Activated naive CD8-positive, alpha-beta T cell (primary cell): ENCODE data around the gene AMMECR1.
A peak's percentile ranks its signal among the peaks of the same experiment; 100 is the strongest.
"Not testable (repeated sequence)": the region's sequence is repeated elsewhere in the genome, so short reads cannot be mapped to it uniquely, and the experiment has no call there.

Experiments used
- H3K27ac Mint-ChIP-seq: one replicate; pipeline ENCODE4 v1.8.0; 2021; ENCODE audit warnings: mixed read lengths
- H3K27me3 Mint-ChIP-seq: one replicate; pipeline ENCODE4 v1.8.0; 2021; ENCODE audit warnings: mixed read lengths
- H3K36me3 Mint-ChIP-seq: one replicate; pipeline ENCODE4 v1.8.0; 2021; ENCODE audit warnings: mixed read lengths
- H3K4me1 Mint-ChIP-seq: one replicate; pipeline ENCODE4 v1.8.0; 2021; ENCODE audit warnings: low read depth, mixed read lengths
- H3K4me3 Mint-ChIP-seq: one replicate; pipeline ENCODE4 v1.8.0; 2021; ENCODE audit warnings: mild to moderate bottlenecking, mixed read lengths
- H3K9me3 Mint-ChIP-seq: one replicate; pipeline ENCODE4 v1.8.0; 2021; ENCODE audit warnings: low read depth, mixed read lengths

The AMMECR1 gene

DNA sequence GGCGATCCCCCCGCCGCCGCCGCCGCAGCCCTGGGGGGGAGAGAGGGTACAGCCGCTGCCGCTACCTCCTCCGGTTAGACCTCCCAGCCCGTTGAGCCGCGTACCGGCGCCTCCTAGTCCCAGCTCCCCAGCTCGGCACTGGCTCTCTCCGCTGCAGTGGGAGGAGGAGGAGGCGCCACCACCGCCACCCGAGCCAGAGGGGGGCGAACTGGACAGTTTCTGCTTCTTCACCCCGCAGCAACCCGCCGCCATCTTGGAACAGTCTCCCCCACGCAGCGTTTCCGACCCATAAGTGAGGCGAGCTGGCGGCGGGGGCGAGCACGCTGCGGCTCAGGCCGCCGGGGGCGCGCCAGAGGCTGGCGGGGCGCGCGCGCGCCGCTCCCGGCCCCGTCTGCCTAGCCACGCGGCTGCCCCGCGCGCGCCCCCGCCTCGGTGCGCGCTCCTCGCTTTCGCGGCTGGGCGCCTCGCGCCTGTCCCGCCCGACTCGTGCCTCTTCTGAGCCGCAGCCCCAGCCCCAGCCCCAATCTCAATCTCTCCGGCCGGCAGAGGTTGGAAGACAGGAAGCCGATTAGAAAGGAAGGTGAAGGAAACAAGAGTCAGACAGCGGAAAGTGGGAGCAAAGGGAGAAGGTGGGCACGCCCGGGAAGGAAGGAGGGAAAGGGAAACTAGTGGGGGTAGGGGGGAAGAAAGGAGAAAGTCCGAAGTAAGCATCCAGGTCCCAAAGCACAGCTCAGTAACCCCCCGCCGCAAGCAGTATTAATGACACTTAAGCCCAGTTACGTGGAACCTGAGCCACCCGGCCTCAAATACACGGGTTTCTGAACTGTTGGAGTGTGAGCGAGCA is at the start of gene AMMECR1:
TSS of gene AMMECR1 (minus strand) at position 266 of the 844 bp plus-strand sequence. CDS start at position 252, 14 bp downstream.
- peaks cover 27% of the 10 kb centered on the region for H3K4me1 Mint-ChIP-seq
- peak within 1 kb of the TSS; percentile 93 for H3K4me3 Mint-ChIP-seq
- no peaks in the 10 kb centered on the region for H3K9me3 Mint-ChIP-seq
- H3K36me3 Mint-ChIP-seq = no peaks in the 10 kb centered on the region
- peak within 1 kb of the TSS; percentile 95 for H3K27ac Mint-ChIP-seq
- no peaks in the 10 kb centered on the region for H3K27me3 Mint-ChIP-seq

DNA sequence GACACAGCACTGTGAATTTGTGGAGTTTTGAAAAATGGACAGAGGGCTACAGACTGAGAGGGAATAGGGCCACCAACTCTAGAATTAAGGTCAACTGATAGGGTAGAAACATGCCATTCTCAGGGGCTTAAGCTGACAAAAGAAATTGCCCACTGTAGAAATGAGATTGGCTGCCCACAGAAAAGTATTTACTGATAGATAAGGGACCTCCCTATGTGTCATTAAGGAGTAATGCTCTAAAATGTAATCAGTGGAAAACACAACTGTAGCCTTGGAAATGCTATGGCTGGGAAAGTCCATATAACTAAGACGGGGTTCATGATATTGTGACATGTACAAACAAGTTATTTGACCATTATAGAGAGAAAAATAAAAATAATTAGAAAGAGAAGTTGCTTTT is 45.4 kb upstream of the AMMECR1 start:
- Mint-ChIP-seq H3K4me3 (no peak overlapping the region), H3K27ac (no peak overlapping the region), H3K4me1 (no peaks in the 10 kb centered on the region), H3K36me3 (no peaks in the 10 kb centered on the region), H3K27me3 (no peaks in the 10 kb centered on the region), H3K9me3 (no peaks in the 10 kb centered on the region)

DNA sequence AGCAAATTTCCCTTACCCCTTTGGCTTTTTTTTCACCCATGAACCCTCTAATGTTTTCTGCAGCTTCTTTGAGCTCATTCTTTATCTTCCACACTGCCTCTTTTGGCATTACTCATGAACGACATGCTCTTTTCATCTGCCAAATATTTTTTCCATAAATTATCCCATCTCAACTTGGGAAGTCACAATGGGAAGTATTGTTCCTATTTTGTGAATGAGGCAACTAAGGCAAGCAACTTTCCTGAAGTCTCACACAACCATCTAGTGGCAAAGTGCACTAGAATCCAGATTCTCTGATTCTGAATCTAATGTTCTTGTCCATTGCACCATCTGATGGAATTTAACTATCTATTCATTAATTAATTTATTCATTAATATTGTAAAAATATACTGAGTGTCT is 41.4 kb upstream of the AMMECR1 start:
- Mint-ChIP-seq H3K4me3 (no peak overlapping the region), H3K27ac (no peak overlapping the region), H3K36me3 (no peaks in the 10 kb centered on the region), H3K4me1 (no peaks in the 10 kb centered on the region), H3K9me3 (peaks cover 5% of the 10 kb centered on the region), H3K27me3 (no peaks in the 10 kb centered on the region)

DNA sequence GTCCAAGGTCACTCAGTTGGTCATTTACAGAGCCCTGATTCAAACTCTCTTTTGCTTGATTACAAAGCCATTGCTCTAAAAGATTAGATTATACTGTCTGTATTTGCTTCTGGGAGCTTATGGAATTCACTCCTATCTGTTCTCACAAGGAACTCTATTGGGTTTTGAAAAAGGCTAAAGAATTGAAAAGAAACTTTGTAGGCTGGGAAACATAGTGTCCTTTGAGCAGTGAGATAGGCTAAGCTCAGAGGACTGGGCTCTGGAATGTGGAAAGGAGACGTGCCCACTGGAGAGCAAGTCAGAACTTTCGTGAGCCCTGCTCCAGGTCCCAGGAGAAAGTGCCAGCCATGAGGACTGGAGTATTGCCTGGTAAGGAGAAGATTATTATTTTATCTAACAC is 40.7 kb upstream of the AMMECR1 start, which contains the start of gene RTL9:
TSS of gene RTL9 (plus strand) at position 301 of the 400 bp plus-strand sequence. CDS start 91,770 bp downstream, outside the sequence.
- H3K4me3 Mint-ChIP-seq = no peak within 1 kb of the TSS
- peaks cover 5% of the 10 kb centered on the region for H3K9me3 Mint-ChIP-seq
- H3K27ac Mint-ChIP-seq = no peak within 1 kb of the TSS
- no peaks in the 10 kb centered on the region for H3K36me3 Mint-ChIP-seq
- H3K27me3 Mint-ChIP-seq = no peaks in the 10 kb centered on the region
- H3K4me1 Mint-ChIP-seq = no peaks in the 10 kb centered on the region

DNA sequence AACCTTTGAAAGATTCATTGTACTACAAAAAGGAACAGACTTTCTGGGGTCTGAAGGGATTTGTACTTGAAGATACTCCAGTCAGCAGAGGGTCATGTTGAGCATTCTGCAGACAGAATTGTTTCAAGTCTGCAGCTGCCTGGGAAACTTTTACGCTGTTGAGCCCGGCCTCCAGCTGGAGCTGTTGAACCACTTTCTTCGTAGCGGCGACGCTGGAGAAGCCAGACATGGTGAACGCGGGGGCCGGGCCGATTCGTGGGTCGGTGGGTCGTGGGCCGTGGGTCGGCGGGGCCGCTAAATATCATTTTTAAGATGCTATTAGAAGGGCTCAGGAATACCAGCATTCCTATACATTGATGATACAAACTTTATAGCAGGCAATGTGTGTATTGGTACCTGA is 28.8 kb upstream of the AMMECR1 start:
- Mint-ChIP-seq H3K36me3 (no peaks in the 10 kb centered on the region), H3K9me3 (no peaks in the 10 kb centered on the region), H3K4me1 (no peaks in the 10 kb centered on the region), H3K4me3 (no peak overlapping the region), H3K27me3 (no peaks in the 10 kb centered on the region), H3K27ac (no peak overlapping the region)

DNA sequence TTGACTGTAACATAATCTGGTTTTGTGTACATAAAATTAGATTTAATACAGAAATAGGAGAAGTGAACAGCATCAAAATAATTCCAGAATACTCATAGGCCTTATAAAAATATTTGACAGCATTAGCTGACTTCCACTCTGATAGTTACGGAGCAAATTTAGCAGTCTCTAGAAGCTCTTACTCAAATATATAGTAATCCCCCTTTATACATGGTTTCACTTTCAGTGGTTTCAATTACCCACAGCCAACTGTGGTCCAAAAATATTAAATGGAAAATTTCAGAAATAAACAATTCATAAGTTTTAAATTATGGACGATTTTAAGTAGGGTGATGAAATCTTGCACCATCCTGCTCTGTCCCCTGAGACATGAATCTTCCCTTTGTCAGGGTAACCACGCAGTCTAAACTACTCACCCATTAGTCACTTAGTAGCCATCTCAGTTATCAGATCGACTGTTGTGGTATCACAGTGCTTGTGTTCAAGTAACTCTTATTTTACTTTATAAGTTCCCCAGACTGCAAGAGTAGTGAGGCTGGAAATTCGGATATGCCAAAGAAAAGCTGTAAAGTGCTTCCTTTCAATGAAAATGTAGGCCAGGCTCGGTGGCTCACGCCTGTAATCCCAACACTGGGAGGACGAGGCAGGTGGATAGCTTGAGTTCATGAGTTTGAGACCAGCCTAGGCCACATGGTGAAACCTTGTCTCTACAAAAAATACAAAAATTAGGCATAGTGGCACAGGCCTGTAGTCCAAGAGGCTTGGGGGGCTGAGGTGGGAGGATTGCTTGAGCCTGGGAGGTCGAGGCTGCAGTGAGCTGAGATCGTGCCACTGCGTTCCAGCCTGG is 23.5 kb upstream of the AMMECR1 start:
- peaks cover 3% of the 10 kb centered on the region for H3K4me1 Mint-ChIP-seq
- no peak overlapping the region for H3K4me3 Mint-ChIP-seq
- H3K27me3 Mint-ChIP-seq = no peaks in the 10 kb centered on the region
- no peak overlapping the region for H3K27ac Mint-ChIP-seq
- no peaks in the 10 kb centered on the region for H3K36me3 Mint-ChIP-seq
- no peaks in the 10 kb centered on the region for H3K9me3 Mint-ChIP-seq

DNA sequence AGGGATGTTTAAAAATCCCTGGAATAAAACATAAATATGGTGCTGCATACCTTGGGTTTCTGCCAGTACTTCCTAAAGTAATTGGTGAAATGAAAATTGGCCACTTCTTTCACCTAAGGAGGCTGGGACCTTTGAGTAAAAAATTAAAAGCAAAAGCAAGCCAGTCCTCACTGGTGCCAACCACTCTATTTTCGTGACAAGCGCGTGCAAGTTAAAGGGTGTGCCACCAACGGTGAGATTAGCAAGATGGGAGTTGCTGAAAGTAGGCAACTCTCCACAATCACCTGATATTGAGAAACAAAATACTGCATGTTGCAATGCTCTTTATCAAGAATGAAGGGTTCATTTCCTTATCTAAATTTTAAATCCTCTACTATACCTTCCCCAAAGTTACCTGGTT is 21.1 kb upstream of the AMMECR1 start:
- Mint-ChIP-seq H3K27ac (no peak overlapping the region), H3K36me3 (no peaks in the 10 kb centered on the region), H3K4me1 (peaks cover 3% of the 10 kb centered on the region), H3K9me3 (no peaks in the 10 kb centered on the region), H3K27me3 (no peaks in the 10 kb centered on the region), H3K4me3 (no peak overlapping the region)

DNA sequence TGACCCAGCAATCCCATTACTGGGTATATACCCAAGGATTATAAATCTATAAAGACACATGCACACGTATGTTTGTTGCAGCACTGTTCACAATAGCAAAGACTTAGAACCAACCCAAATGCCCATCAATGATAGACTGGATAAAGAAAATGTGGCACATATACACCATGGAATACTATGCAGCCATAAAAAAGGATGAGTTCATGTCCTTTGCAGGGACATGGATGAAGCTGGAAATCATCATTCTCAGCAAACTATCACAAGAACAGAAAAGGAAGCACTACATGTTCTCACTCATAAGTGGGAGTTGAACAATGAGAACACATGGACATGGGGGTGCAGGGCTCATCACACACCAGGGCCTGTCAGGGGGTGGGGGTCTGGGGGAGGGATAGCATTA is 15.6 kb upstream of the AMMECR1 start:
- H3K9me3 Mint-ChIP-seq, H3K4me1 Mint-ChIP-seq, H3K27ac Mint-ChIP-seq, H3K4me3 Mint-ChIP-seq, H3K27me3 Mint-ChIP-seq, H3K36me3 Mint-ChIP-seq: not testable (repeated sequence)

DNA sequence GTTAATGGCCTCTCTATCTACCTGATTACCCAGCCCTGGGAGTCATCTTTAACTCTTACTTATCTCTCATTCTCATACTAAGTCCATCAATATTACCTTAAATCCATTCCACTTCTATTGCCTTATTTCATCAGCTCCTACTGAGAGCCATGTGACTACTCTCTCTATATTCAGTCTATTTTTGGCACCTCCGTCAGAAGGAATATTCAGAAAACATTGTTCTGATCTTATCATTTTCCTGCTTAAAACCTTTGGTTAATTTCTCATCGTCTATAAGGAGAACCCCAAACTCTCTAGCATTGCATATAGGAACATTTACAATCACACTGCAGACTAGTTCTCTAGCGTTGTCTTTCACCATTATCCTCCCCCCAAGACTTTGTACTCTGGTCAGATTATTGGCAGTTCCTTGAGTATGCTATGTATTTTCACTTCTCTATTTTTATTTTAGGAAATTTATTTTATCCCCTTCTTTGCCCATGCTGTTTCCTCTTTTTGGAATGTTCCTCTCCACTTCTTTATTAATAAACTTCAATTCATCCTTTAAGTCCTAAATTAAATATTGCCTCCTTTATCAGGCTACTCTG is 13.7 kb upstream of the AMMECR1 start:
- no peaks in the 10 kb centered on the region for H3K4me1 Mint-ChIP-seq
- H3K4me3 Mint-ChIP-seq = no peak overlapping the region
- no peak overlapping the region for H3K27ac Mint-ChIP-seq
- no peaks in the 10 kb centered on the region for H3K9me3 Mint-ChIP-seq
- H3K36me3 Mint-ChIP-seq = no peaks in the 10 kb centered on the region
- H3K27me3 Mint-ChIP-seq = no peaks in the 10 kb centered on the region

DNA sequence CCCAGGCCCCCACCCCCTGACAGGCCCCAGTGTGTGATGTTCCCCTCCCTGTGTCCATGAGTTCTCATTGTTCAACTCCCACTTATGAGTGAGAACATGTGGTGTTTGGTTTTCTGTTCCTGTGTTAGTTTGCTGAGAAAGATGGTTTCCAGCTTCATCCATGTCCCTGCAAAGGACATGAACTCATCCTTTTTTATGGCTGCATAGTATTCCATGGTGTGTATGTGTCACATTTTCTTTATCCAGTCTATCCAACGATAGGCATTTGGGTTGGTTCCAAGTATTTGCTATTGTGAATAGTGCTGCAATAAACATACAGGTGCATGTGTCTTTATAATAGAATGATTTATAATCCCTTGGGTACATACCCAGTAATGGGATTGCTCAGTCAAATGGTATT is 10.7 kb upstream of the AMMECR1 start:
- H3K27ac Mint-ChIP-seq, H3K27me3 Mint-ChIP-seq, H3K36me3 Mint-ChIP-seq, H3K4me1 Mint-ChIP-seq, H3K9me3 Mint-ChIP-seq, H3K4me3 Mint-ChIP-seq: not testable (repeated sequence)

DNA sequence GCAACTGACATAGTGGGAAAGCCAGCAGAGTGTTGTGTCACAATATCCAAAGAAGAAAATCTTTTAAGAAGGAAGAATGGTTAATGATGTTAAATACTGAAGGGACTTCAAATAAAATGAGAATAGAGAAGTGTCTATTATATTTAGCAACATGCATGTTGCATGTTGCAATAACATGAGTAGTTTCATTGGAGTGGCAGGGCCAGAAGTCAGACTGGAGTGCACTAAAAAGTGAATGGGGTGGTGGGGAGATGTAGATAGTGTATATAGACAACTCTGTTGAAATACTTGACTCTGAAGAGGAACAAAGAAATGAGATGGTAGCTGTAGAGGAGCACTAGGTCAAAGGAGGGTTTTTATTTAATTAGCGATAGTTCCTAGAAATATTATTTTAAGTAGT is 9.5 kb upstream of the AMMECR1 start:
- Mint-ChIP-seq H3K36me3 (no peaks in the 10 kb centered on the region), H3K27ac (no peak overlapping the region), H3K27me3 (no peaks in the 10 kb centered on the region), H3K9me3 (no peaks in the 10 kb centered on the region), H3K4me1 (no peaks in the 10 kb centered on the region), H3K4me3 (no peak overlapping the region)

DNA sequence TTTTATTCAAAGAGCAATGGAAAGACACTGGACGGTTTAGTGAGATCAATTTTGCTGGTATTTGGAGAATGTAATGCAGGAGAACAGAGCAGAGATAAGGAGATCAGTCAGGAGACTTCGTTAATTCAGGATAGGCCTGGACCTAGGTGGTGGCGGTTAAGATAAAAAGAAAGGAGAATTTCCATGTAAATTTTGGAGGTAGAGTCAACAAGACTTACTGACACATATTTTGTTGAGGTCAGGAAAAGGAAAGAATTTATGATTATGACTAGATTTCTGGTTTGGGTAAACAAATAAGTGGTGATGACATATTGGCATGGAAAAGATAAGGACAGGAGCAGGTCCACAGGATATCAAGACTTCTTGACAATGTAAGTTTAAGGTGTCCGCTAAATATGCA is 8.8 kb upstream of the AMMECR1 start:
- Mint-ChIP-seq H3K27ac (no peak overlapping the region), H3K4me3 (no peak overlapping the region), H3K9me3 (no peaks in the 10 kb centered on the region), H3K36me3 (no peaks in the 10 kb centered on the region), H3K4me1 (peaks cover 2% of the 10 kb centered on the region), H3K27me3 (no peaks in the 10 kb centered on the region)

DNA sequence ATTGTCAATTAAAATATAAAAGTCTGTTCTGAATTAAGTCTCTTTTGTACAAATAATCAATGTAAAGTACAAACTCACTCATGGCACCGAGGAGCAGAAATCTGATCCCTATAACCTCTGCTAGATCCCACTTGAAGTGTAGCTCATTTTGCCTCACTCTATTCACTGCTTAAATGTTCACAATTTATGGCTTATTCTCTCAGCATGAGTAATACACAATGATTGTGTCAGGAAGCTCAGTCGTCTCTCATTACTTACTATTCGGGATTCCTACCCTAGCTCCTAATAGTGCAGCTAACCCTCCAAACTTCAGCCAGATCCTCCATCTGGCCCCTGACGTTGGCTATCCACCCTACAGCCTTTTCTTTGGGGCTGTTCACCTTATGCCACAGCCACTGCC is 4.7 kb upstream of the AMMECR1 start:
- Mint-ChIP-seq H3K36me3 (no peaks in the 10 kb centered on the region), H3K4me3 (no peak overlapping the region), H3K4me1 (peaks cover 4% of the 10 kb centered on the region), H3K27ac (no peak overlapping the region), H3K27me3 (no peaks in the 10 kb centered on the region), H3K9me3 (no peaks in the 10 kb centered on the region)

DNA sequence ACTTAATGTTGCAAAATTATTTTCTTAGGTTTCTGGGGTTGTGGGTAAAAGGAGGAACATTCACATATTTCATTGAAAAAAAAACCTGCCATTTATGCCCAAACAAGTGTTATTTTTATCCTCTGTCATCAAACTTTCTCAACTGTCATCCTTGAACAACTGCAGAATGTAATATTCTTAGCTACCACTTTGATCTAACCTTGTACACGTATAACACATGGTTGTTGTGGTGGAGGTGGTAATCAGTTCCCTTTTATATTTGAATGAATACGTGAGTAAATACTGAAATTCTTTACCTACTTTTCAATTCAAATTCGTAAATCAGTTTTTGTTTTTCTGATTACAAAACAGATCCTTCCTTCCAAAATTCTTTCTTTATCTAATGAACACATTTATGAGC is 3.8 kb upstream of the AMMECR1 start:
- H3K4me3 Mint-ChIP-seq = no peak overlapping the region
- no peaks in the 10 kb centered on the region for H3K9me3 Mint-ChIP-seq
- H3K27ac Mint-ChIP-seq = no peak overlapping the region
- H3K4me1 Mint-ChIP-seq = peaks cover 4% of the 10 kb centered on the region
- H3K36me3 Mint-ChIP-seq = no peaks in the 10 kb centered on the region
- no peaks in the 10 kb centered on the region for H3K27me3 Mint-ChIP-seq

DNA sequence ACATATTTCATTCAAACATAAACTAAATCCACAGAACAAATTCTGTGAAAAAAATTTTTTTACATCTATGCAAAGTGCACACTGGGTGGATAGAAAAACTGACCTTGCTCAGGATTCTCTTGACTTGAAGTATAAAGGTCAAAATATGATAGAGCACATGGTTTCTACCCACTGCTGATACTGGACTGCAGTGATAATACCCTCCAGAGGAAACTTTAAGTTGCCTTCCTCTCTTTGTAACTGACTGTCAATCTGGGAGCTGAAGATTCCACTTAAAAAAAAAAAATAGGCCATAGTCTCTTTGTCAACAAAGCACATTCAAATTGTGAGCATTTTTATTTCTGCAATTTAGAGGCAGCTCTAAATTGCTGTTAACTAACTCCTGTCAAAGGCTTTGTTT is 3.2 kb upstream of the AMMECR1 start:
- H3K4me1 Mint-ChIP-seq = peaks cover 8% of the 10 kb centered on the region
- H3K36me3 Mint-ChIP-seq = no peaks in the 10 kb centered on the region
- H3K9me3 Mint-ChIP-seq = no peaks in the 10 kb centered on the region
- H3K27ac Mint-ChIP-seq = no peak overlapping the region
- no peak overlapping the region for H3K4me3 Mint-ChIP-seq
- H3K27me3 Mint-ChIP-seq = no peaks in the 10 kb centered on the region
